ENCODE results near the gene SCRN1.

DNA sequence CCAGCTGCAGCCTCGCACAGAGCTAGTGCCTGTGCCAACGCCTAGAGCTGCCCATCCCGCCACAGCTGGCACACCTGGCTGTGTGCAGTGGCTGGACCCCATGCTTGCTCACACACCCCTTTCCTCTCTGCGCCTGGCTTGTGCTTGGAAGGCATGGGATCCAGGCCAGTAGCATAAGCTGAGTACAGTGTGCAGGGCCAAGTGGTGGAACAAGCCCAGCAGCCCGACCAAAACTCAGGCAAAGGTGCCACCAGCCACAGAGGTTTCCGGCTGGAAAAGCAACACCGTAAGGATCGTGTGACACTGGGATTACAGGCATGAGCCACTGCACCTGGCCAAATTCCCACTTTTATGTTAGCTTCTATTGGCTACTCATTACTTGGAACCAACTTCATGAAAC lies 38.4 kb downstream of the SCRN1 start:
- TF ChIP-seq, protein P1, sequence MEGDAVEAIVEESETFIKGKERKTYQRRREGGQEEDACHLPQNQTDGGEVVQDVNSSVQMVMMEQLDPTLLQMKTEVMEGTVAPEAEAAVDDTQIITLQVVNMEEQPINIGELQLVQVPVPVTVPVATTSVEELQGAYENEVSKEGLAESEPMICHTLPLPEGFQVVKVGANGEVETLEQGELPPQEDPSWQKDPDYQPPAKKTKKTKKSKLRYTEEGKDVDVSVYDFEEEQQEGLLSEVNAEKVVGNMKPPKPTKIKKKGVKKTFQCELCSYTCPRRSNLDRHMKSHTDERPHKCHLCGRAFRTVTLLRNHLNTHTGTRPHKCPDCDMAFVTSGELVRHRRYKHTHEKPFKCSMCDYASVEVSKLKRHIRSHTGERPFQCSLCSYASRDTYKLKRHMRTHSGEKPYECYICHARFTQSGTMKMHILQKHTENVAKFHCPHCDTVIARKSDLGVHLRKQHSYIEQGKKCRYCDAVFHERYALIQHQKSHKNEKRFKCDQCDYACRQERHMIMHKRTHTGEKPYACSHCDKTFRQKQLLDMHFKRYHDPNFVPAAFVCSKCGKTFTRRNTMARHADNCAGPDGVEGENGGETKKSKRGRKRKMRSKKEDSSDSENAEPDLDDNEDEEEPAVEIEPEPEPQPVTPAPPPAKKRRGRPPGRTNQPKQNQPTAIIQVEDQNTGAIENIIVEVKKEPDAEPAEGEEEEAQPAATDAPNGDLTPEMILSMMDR (conservative IDR thresholded peaks at IDR 0.05; ENCODE audit: low read depth in 2 of 2) = no peak
- TF ChIP-seq, protein P2, sequence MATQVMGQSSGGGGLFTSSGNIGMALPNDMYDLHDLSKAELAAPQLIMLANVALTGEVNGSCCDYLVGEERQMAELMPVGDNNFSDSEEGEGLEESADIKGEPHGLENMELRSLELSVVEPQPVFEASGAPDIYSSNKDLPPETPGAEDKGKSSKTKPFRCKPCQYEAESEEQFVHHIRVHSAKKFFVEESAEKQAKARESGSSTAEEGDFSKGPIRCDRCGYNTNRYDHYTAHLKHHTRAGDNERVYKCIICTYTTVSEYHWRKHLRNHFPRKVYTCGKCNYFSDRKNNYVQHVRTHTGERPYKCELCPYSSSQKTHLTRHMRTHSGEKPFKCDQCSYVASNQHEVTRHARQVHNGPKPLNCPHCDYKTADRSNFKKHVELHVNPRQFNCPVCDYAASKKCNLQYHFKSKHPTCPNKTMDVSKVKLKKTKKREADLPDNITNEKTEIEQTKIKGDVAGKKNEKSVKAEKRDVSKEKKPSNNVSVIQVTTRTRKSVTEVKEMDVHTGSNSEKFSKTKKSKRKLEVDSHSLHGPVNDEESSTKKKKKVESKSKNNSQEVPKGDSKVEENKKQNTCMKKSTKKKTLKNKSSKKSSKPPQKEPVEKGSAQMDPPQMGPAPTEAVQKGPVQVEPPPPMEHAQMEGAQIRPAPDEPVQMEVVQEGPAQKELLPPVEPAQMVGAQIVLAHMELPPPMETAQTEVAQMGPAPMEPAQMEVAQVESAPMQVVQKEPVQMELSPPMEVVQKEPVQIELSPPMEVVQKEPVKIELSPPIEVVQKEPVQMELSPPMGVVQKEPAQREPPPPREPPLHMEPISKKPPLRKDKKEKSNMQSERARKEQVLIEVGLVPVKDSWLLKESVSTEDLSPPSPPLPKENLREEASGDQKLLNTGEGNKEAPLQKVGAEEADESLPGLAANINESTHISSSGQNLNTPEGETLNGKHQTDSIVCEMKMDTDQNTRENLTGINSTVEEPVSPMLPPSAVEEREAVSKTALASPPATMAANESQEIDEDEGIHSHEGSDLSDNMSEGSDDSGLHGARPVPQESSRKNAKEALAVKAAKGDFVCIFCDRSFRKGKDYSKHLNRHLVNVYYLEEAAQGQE (IDR thresholded peaks at IDR 0.05; ENCODE audit: unreplicated experiment) = no peak
- TF ChIP-seq, protein P3, sequence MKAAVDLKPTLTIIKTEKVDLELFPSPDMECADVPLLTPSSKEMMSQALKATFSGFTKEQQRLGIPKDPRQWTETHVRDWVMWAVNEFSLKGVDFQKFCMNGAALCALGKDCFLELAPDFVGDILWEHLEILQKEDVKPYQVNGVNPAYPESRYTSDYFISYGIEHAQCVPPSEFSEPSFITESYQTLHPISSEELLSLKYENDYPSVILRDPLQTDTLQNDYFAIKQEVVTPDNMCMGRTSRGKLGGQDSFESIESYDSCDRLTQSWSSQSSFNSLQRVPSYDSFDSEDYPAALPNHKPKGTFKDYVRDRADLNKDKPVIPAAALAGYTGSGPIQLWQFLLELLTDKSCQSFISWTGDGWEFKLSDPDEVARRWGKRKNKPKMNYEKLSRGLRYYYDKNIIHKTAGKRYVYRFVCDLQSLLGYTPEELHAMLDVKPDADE (IDR thresholded peaks at IDR 0.05) = no peak
- TF ChIP-seq JUNB (IDR thresholded peaks at IDR 0.05; ENCODE audit: unreplicated experiment) = no peak
- no peak for TF ChIP-seq POLR2AphosphoS5 (IDR thresholded peaks at IDR 0.05; ENCODE audit: low read depth)
- TF ChIP-seq EZH2 (IDR thresholded peaks at IDR 0.05; ENCODE audit: low read depth, unreplicated experiment) = no peak

Measured in GM23338 (cell line).